Lung (tissue), 12 donors: ENCODE data around the gene CHST13. TPM values are rescaled to one million over a fixed set of nuclear protein-coding genes. Genes with fewer than 3 reads are reported as not detected.

Experiments
- ATAC-seq: fragments of 200-7000 bp; cut with Tn5 transposase; one replicate; pipeline ENCODE4 v1.9.1; 2020; ENCODE audit warnings: moderate number of reproducible peaks; ENCODE audit not compliant: insufficient read depth, low FRiP score
- DNase-seq, 3 donors: peaks; one replicate each; pipeline ENCODE4 v3.0.0-alpha.2; 2013 to 2017
- H3K27ac ChIP-seq, 2 donors: one replicate each; pipeline ENCODE4 v1.5.1; 2013; ENCODE audit warnings: mild to moderate bottlenecking in 2 of 2, moderate library complexity in 2 of 2, control low read depth in 1 of 2, inconsistent platforms in 1 of 2, low read depth in 1 of 2, low read length in 1 of 2
- H3K27me3 ChIP-seq, 3 donors: one replicate each; pipeline ENCODE4 v1.5.1; 2013; ENCODE audit warnings: low read length in 2 of 3; ENCODE audit not compliant: control insufficient read depth in 3 of 3, insufficient read depth in 3 of 3
- H3K36me3 ChIP-seq, 4 donors: one replicate each; pipeline ENCODE4 v1.5.1; 2013; ENCODE audit warnings: low read length in 4 of 4, mild to moderate bottlenecking in 1 of 4, moderate library complexity in 1 of 4; ENCODE audit not compliant: control insufficient read depth in 4 of 4, insufficient read depth in 4 of 4
- H3K4me1 ChIP-seq, 5 donors: one replicate each; pipeline ENCODE4 v1.5.1; 2013; ENCODE audit warnings: low read length in 5 of 5, mild to moderate bottlenecking in 2 of 5, moderate library complexity in 1 of 5; ENCODE audit not compliant: control insufficient read depth in 5 of 5, insufficient read depth in 5 of 5
- H3K4me3 ChIP-seq: one replicate; pipeline ENCODE4 v1.5.1; 2013; ENCODE audit warnings: mild to moderate bottlenecking, control low read depth, moderate library complexity
- H3K9ac ChIP-seq, 2 donors: one replicate each; pipeline ENCODE4 v1.5.1; 2013; ENCODE audit warnings: low read length in 2 of 2, control low read depth in 1 of 2; ENCODE audit not compliant: insufficient read depth in 1 of 2
- H3K9me3 ChIP-seq, 4 donors: one replicate each; pipeline ENCODE4 v1.5.1; 2013; ENCODE audit warnings: low read length in 3 of 4, mild to moderate bottlenecking in 1 of 4, moderate library complexity in 1 of 4; ENCODE audit not compliant: control insufficient read depth in 4 of 4, insufficient read depth in 3 of 4
- whole genome bisulfite sequencing, 2 donors: extraction: QIAGEN DNeasy Blood & Tissue Kit; methylation state at CpG; one replicate each; pipeline ENCODE4 v1.1.7; 2013; 5-methylcytosine and 5-hydroxymethylcytosine counted together
- polyA plus RNA-seq, 2 donors: library from polyadenylated mRNA; stranded (reverse); fragments of 200-250 nt; gene quantifications; one replicate each; pipeline ENCODE4 v1.2.1, GENCODE V29; 2013
- total RNA-seq, 2 donors: library from RNA; depleted of rRNA in 1 of 2; stranded (reverse); fragments of >200 nt in 1 of 2; gene quantifications; one replicate each; pipeline ENCODE4 v1.2.1, GENCODE V29; 2014 to 2021
- TF ChIP-seq, protein P1 (sequence below): IDR thresholded peaks from 2 replicates; pipeline ENCODE4 v1.5.1; 2012; ENCODE audit warnings: mild to moderate bottlenecking; ENCODE audit errors: control extremely low read depth, extremely low read depth
- donor health status: control.
- donor health status: control.
- donor health status: Bipolar disorder and iron deficiency.
- donor health status: healthy.
- donor health status: DM: yes; HTN: yes; CAD: no.

Gene CHST13
- total and polyA plus RNA-seq, 4 donors, result 0.51 to 3.6 (median 1.7) TPM

DNA sequence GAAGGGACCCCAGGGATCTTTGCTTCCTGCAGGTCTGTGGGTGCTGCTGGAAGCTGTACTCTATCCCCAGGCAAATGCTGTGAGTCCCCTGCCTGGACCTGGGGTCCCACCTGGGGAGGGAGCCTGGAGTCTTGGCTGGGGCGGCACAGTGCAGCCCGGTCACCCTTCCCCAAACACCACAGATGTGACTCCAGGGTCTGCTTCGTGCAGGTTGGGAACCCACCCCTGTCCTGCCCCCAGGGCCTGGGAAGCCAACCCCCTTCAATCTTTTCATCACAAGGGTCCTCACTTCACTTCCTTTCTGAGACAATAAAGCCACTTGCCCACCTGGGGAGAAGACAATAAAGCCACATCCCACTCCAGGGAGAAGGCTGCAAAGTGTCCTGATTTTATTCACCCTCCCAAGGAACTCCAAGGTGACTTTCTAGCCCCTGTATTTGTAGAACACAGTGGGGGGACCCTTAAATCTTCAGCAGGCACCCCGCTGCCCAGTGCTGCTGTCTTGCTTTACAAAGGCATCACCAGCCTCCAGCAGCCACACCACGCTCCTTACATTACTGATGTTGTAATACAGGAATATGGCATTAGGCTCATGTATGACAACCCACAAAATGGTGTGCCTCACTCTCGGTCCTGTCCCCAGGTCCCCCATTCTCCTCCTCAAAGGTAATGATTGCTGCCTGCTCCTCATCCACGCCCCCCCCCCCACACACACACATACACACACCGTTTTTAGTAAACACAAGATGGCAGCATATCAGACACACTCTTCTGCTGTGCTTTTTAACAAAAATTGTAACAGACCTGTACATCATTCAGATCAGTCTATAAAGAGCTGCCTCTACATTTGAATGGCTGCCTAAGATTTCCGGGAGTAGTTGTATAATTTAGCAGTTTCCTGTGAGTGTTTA, 24.9 kb downstream of the CHST13 start:
- ATAC-seq (no peak), DNase-seq (peak in 1 of 3 donors; percentile 4)
- no peak overlapping the region for H3K4me3 ChIP-seq
- H3K9ac ChIP-seq, result no peak overlapping the region
- no peaks in the 10 kb centered on the region for H3K4me1 ChIP-seq
- no peak overlapping the region for H3K27ac ChIP-seq
- peaks cover 0 to 4% (median 0%) of the 10 kb centered on the region in 4 donors for H3K9me3 ChIP-seq
- peaks cover 0 to 4% (median 0%) of the 10 kb centered on the region in 3 donors for H3K27me3 ChIP-seq
- no peaks in the 10 kb centered on the region for H3K36me3 ChIP-seq
- 54 to 59% methylated on average over 9 of the region's 9 CpGs for WGBS, 2 donors
- TF ChIP-seq, protein P1, sequence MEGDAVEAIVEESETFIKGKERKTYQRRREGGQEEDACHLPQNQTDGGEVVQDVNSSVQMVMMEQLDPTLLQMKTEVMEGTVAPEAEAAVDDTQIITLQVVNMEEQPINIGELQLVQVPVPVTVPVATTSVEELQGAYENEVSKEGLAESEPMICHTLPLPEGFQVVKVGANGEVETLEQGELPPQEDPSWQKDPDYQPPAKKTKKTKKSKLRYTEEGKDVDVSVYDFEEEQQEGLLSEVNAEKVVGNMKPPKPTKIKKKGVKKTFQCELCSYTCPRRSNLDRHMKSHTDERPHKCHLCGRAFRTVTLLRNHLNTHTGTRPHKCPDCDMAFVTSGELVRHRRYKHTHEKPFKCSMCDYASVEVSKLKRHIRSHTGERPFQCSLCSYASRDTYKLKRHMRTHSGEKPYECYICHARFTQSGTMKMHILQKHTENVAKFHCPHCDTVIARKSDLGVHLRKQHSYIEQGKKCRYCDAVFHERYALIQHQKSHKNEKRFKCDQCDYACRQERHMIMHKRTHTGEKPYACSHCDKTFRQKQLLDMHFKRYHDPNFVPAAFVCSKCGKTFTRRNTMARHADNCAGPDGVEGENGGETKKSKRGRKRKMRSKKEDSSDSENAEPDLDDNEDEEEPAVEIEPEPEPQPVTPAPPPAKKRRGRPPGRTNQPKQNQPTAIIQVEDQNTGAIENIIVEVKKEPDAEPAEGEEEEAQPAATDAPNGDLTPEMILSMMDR, result no peak

DNA sequence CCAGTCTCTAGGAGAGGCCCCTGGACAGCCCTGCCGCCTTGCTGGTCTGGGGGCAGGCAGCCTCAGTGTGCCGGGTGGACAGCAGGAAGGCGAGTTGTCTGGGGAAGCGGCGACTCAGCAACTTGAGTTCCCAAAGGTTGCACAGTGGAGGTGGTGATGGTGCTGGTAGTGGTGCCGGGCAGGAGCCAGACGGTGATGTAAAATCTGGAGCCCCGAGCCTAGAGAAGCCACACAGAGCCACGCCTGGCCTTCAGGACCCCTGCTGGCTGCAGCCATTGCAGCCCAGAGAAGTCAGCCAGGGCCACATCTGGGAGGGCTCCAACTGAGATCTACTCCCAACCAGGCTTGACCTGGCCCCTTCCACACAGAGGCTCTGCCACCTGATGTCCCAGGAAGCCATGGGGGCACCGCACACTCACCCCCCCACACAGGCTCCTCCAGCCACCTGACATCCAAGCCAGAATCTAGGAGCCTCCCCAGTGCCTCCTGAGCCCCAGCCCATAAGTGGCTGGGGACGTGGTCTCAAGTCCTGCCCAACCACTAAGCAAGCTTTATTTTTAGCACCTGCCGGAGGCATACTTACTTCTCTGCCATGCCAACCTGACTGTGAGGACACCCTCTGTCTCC, 26.0 kb downstream of the CHST13 start:
- WGBS, 2 donors, result 74 to 82% methylated on average over 11 to 12 of the region's 12 CpGs
- Histone ChIP-seq H3K9me3 (peaks cover 0 to 3% (median 0%) of the 10 kb centered on the region in 4 donors), H3K27me3 (peaks cover 0 to 4% (median 0%) of the 10 kb centered on the region in 3 donors), H3K27ac (no peak overlapping the region), H3K36me3 (no peaks in the 10 kb centered on the region), H3K4me3 (no peak overlapping the region), H3K4me1 (no peaks in the 10 kb centered on the region), H3K9ac (no peak overlapping the region)
- ATAC-seq (no peak), DNase-seq (peak in 1 of 3 donors; percentile 5)
- TF ChIP-seq, protein P1, result no peak

DNA sequence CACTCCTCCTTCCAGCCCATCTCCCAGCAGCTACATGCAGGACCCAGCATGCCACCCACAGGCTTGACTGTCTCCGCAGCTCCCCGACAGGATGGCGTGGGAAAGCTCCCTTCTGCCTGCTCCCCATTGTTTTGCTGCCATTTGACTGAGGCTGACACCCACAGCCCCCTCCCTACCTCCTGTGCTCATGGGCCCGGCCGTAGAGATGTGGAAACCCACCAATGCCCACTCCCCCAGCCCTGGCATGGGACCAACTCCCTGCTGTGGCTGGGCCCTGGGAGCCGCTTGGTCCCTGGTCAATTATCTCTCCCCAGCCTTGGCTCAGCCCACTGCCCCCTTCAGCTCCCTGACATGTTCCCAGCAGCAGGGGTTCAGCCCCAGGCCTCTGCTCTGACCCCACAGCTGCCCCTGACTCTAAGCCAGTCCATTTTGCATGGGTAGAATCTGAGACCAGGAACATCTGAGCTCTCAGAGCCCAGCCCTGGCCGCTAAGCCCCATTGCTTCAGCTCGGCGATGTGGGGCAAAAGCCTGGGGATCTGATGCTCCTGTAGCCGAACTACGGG, 26.6 kb downstream of the CHST13 start:
- Histone ChIP-seq H3K9me3 (peaks cover 0 to 3% (median 0%) of the 10 kb centered on the region in 4 donors), H3K4me3 (no peak overlapping the region), H3K9ac (no peak overlapping the region), H3K27ac (no peak overlapping the region), H3K36me3 (no peaks in the 10 kb centered on the region), H3K4me1 (no peaks in the 10 kb centered on the region), H3K27me3 (peaks cover 0 to 4% (median 0%) of the 10 kb centered on the region in 3 donors)
- no peak for ATAC-seq
- TF ChIP-seq, protein P1, result no peak
- 96 to 97% methylated on average over 11 of the region's 11 CpGs for WGBS, 2 donors
- peak in 1 of 3 donors; percentile 10 for DNase-seq
